ENCODE results near the gene ASTN2.

DNA sequence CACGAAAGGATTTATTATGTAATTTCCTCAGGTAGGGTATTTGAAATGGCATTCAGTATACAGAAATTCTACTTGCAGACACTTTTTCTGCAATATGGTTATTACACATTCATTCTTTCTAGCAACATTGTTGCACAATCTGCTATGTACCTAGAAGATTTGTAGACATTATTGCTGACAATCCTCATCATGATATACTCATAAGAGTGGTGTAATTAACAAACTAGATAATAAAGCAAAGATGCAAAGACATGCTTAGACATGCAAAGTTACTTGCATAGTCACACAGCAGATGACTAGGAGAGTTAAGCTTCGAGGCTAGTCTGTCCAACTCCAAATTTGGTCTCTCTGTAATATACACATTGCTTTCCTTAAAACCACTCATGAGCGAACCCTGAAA is 317.1 kb downstream of the ASTN2 start:
- TF ChIP-seq, protein P1, sequence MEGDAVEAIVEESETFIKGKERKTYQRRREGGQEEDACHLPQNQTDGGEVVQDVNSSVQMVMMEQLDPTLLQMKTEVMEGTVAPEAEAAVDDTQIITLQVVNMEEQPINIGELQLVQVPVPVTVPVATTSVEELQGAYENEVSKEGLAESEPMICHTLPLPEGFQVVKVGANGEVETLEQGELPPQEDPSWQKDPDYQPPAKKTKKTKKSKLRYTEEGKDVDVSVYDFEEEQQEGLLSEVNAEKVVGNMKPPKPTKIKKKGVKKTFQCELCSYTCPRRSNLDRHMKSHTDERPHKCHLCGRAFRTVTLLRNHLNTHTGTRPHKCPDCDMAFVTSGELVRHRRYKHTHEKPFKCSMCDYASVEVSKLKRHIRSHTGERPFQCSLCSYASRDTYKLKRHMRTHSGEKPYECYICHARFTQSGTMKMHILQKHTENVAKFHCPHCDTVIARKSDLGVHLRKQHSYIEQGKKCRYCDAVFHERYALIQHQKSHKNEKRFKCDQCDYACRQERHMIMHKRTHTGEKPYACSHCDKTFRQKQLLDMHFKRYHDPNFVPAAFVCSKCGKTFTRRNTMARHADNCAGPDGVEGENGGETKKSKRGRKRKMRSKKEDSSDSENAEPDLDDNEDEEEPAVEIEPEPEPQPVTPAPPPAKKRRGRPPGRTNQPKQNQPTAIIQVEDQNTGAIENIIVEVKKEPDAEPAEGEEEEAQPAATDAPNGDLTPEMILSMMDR (IDR thresholded peaks at IDR 0.05): no peak
- TF ChIP-seq POLR2A (IDR thresholded peaks at IDR 0.05): no peak

Measured in Peyer's patch (tissue), 4 donors.